HG02840 (cell line): Measurements from ENCODE around the gene FBXO40.
"Not testable (repeated sequence)": the region's sequence is repeated elsewhere in the genome, so short reads cannot be mapped to it uniquely, and the experiment has no call there.

Experiments used
- ATAC-seq: cut with Tn5 transposase; IDR thresholded peaks from one replicate; pipeline ENCODE4 v1.9.1; 2021; ENCODE audit warnings: mild to moderate bottlenecking, moderate library complexity, moderate number of reproducible peaks; ENCODE audit not compliant: unreplicated experiment, low FRiP score

FBXO40 gene, protein sequence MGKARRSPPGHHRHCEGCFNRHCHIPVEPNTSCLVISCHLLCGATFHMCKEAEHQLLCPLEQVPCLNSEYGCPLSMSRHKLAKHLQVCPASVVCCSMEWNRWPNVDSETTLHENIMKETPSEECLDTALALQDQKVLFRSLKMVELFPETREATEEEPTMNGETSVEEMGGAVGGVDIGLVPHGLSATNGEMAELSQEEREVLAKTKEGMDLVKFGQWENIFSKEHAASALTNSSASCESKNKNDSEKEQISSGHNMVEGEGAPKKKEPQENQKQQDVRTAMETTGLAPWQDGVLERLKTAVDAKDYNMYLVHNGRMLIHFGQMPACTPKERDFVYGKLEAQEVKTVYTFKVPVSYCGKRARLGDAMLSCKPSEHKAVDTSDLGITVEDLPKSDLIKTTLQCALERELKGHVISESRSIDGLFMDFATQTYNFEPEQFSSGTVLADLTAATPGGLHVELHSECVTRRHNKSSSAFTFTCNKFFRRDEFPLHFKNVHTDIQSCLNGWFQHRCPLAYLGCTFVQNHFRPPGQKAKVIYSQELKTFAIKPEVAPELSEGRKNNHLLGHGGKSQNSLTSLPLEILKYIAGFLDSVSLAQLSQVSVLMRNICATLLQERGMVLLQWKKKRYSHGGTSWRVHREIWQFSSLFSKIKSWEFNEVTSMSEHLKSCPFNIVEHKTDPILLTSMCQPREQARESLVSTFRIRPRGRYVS

DNA sequence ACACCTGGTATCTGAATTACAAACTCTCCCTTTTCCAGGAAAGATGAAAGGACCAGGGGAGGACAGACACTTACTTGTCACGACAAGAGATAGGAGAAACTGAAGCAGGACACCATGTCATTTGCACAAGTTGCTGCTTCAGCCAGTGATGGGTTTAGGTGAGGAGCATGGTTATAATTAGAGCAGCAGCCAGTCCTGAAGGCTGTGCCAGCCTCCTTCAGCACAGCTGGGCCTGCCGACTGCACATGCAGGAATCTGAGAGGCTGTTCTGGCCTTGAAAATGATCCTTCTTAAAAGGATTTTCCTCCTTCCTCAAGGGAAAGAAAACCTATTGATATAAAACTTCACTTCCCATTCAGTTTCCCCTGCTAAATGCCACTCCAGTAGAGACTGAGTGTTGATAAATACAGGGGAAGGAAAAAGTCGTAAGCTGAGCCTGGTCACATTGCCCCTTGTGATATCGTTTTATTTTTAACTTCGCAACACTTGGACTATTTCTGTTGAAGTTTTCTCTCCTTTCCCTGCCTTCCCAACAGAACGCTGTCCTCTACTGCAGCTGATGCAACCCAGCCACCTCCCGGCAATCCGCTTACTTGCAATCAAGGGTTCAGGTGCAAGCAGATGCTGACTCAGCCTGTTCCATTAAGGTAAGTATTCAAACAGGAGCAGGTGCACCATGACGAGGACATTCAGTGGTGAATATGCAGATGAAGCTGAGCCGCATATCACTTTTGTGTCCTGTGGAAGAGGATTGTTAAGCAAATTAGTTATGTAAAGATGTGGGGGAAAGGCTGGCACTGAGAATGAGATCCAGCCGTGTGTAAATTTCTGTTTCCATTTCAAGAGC lies at the start of gene FBXO40:
Gene FBXO40 (plus strand): TSS at position 524 of the 847 bp plus-strand sequence. CDS start 27,197 bp downstream, outside the sequence.
- ATAC-seq, result peak; percentile 78

- ATAC-seq, result no peak
These were observed 48.1 kb upstream of the FBXO40 start for GRCh38 chr3:121545049-121545573.

DNA sequence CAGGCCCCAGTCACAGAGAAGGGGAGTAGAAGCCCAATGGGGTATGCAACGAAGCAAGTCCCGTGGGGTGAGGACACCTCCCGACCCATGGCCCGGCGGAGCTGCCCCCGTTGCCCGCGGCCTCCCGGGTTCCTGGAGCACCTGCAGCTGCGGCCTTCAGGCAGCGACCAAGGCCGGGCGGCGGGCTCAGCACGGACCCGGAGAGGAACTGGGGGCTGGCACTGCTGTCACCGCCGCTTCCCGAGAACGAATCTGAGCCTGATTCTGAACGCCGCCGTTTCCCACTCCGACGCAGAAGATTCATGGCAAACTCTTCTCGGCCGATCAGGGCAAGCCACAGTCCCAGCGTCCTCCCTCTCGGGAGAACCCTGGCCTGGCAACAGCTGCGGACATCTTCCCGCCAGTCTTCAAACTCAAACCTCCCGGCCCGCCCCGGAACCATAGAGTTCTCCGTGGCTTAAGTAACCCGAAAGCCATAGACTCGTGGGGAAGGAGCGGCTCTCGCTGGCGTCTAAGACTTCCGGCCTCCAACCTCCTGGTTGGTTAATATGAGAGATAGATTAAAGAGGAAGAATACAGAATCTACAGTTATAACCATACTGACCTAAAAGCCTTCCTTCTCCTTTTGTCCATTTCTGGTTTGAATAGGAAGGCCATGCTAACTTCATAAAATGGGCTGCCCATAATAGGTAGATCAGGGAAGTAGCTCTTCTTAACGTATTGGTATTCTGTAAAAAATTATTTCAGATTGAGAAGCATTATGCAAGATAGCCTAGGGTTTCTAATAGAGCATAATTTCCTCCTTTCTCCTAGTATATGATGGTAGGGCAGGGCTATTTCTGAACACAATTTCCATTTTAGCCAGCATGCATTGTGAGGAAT lies 47.4 kb upstream of the FBXO40 start, which contains the start of gene POLQ:
Gene POLQ (minus strand): TSS at position 415 of the 882 bp plus-strand sequence. CDS start 111 bp downstream, at position 304.
- peak; percentile 71 for ATAC-seq

GRCh38 chr3:121552379-121552778 lies 40.8 kb upstream of the FBXO40 start:
- ATAC-seq, result no peak

- no peak for ATAC-seq
These were observed 40.4 kb upstream of the FBXO40 start for GRCh38 chr3:121552797-121553196.

DNA sequence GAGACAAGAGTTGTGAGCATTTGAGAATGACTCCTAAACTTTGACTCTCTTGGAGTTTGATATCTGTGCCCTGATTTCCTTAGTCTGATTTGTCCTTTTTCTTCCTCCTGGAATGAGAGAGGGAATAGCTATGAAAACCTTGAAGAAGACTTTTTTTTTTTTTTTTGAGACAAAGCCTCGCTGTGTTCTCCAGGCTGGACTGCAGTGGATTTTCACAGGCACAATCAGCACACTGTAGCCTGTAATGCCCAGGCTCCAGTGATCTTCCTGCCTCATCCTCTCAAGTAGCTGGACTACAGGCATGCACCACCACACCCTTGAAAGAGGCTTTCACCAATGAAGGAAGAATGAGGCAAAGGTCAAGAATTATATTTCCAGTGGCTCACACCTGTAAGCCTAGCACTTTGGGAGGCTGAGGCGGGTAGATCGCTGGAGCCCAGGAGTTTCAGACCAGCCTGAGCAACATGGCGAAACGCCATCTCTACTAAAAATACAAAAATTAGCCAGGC lies 35.7 kb upstream of the FBXO40 start:
- no peak for ATAC-seq

DNA sequence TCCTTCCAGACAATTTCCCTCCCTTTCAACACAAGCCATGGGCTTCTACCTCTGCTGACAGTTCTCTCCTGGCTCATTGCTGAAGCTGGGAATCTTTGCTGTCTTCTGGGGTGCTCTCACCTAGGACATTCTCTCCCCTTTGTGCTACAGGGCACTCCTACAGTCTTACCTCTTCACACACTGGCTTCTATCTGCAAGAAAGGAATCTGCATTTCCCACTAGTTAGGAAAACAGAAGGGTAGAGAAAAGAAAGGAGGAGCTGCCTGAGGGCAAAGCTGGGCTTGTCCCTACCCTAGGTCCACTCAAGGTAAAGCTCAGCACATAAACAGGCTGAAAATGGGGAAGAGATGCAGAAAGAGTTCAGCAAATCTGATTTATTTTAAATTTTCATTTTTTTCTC lies 31.0 kb upstream of the FBXO40 start:
- no peak for ATAC-seq

DNA sequence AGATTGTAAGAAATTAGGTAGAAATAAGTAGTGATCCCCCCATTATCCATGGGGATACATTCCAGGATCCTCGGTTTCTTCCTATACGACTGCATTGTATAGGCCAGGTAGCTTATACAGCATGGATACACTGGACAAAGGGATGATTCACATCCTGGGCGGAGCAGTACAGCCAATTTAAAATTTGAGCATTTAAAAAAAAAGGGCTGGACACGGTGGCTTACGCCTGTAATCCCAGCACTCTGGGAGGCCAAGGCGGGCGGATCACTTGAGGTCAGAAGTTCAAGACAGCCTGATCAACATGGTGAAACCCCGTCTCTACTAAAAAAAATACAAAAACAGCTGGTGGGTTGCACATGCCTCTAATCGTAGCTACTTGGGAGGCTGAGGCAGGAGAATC lies 26.4 kb upstream of the FBXO40 start:
- no peak for ATAC-seq

DNA sequence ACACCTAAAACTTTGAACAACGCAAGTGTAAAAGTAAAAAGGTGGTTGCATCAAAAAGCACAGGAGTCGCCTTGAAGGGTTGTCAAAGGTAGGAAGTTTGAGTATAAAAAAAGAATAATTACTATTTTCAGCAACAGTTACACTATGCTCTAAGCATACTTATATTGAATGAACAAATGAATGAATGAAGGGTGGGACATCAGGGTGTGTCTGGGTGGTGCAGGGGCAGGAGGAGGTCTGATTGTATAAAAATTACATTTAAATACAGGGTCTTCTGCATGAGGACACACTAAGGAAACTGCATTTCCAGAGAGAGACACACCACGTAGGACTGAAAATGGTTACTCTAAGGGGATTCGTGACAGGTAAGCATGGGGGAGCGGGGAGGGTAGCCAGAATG lies 25.5 kb upstream of the FBXO40 start, which contains the start of gene ARGFX:
Gene ARGFX (plus strand): TSS at position 301 of the 400 bp plus-strand sequence. CDS start 2,765 bp downstream, outside the sequence.
- ATAC-seq, result no peak

DNA sequence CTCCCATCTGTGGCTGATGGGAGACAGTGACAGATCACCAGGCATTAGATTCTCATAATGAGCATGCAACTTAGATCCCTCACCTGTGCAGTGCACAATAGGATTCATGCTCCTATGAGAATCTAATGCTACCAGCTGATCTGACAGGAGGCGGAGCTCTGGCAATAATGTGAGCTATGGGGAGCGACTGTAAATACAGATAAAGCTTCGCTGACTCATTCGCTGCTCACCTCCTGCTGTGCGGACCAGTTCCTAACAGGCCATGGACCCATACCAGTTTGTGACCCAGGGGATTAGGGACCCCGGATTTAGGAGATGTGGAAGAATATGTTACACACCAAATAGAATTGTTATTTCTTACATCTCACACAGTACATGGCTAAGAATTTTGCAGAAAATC lies 18.7 kb upstream of the FBXO40 start:
- no peak for ATAC-seq

DNA sequence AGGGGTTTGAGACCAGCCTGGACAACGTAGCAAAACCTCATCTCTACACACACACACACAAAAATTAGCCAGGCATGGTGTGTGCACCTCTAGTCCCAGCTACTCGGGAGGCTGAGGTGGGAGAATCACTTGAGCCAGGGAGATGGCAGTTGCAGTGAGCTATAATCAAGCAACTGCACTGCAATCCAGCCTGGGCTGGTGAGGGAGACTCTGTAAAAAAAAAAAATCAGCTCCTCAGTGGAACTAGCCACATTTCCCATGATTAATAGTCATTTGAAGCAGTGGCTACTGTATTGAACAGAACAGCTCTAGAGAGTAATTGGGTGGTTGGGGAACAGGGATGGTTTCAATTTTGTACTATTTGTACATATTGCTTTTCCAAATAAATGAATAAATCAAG lies 11.5 kb upstream of the FBXO40 start:
- no peak for ATAC-seq

DNA sequence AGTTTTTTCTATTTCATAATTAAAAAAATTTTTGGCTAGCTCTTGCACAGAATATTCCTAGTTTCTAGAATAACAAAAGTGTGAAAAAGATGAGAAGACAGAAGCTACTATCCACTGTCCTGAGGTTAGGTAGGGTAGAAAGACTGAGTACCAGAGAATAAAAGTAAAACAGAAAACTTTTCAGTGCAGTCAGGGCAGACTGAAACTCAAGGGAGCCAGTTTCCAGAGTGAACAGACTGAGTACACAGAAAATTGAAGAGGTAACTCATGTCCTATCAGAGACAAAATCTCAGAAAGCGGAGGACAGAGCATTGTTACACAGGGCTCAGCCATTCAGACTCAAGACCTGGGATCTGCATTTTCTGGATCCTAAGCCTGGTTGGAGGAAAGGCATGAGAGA lies 8.8 kb upstream of the FBXO40 start:
- ATAC-seq, result no peak

GRCh38 chr3:121593806-121594205 lies 627 bp downstream of the FBXO40 start:
- ATAC-seq, result not testable (repeated sequence)

DNA sequence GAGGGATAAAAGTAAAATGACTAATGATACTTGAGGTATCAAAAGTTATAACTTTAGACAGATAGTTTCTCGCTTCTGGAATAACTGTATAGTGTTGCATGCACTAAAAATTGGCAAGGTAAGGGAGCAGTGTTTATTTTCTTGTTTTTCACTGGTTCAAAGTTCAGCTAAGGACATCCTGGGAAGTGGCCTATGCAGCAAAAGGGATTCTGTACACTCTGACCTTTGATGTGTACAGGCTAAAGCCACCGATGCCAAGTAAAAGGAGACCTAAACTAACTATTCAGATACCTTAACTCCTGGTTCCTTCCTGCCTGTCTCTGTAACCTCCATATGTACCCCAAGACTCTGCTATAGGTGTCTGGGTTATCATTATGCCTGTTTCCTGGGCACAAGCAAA lies 1.7 kb downstream of the FBXO40 start:
- ATAC-seq, result no peak

GRCh38 chr3:121595765-121596406 lies 2.7 kb downstream of the FBXO40 start:
- ATAC-seq, result no peak

- no peak for ATAC-seq
These were observed 5.4 kb downstream of the FBXO40 start for GRCh38 chr3:121598564-121598963.

DNA sequence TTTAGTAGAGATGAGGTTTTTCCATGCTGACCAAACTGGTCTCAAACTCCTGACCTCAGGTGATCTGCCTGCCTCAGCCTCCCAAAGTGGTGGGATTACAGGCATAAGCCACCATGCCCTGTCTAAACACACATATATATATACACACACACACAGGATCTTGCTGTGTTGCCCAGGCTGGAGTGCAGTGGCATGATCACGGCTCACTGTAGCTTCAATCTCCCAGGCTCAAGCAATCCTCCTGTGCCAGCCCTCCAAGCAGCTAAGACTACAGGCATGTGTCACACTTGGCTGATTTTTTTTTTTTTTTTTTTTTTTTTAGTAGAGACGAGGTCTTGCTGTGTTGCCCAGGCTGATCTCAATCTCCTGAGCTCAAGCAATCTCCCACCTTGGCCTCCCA lies 6.7 kb downstream of the FBXO40 start:
- ATAC-seq, result not testable (repeated sequence)

GRCh38 chr3:121601212-121601812 lies 8.1 kb downstream of the FBXO40 start:
- no peak for ATAC-seq
